GM18511 (cell line): ENCODE data around the gene AQP11.

Experiments
- ATAC-seq: cut with Tn5 transposase; IDR thresholded peaks from one replicate; pipeline ENCODE4 v1.9.1; 2021; ENCODE audit warnings: mild to moderate bottlenecking, moderate library complexity; ENCODE audit not compliant: unreplicated experiment

Gene AQP11

DNA sequence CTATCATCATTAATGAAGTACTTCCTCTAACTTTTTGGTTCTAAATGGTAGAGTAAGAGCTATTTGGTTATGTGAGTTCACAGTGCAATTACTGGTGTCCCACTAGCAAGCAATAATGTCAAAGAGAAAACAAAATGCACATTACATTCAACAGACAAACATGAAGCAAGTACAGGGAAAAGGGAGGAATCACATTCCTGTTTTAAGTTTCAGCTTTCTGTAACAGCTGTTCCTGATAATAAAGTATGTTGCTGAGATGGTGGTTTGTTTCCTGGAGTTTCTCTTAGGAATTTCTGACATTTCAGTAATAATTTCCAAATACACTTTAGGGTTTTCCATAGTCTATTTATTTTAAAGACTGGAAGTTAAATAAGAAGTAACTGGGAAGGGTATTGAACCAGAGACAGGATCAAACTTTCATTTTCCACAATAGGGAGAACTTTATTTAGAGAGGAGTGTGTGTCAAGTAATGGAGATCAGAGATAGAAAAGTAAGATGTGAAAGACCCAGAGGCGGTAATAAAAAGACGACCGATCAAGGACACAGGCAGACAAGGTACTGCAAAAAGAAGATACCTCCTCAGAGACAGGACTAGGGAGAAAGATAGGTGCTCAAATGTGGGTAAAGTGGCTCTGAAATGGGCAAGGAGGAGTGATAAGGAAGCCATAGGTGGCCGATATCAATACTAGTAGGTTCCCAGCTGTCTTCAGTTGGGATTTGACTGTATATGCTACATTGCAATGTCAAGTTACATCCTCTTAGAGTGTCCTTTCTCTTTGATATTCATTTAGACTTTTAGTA is 68.7 kb downstream of the AQP11 start:
- ATAC-seq: no peak
